Liver (tissue), 9 donors: Measurements from ENCODE around the gene PLCL1. TPM values are rescaled to one million over a fixed set of nuclear protein-coding genes. Genes with fewer than 3 reads are reported as not detected.

Source experiments
- DNase-seq: peaks from one replicate; pipeline ENCODE4 v3.0.0-alpha.2; 2017; ENCODE audit warnings: low spot score
- H3K27ac ChIP-seq, 2 donors: one replicate each; pipeline ENCODE4 v1.7.0; 2013; ENCODE audit warnings: inconsistent platforms in 2 of 2, low read length in 2 of 2, control low read depth in 1 of 2, low read depth in 1 of 2, mild to moderate bottlenecking in 1 of 2
- H3K27me3 ChIP-seq, 4 donors: one replicate each; pipeline versions ENCODE4 v1.6.1 to v1.7.0; 2013; ENCODE audit warnings: low read length in 3 of 4, inconsistent platforms in 1 of 4, mild to moderate bottlenecking in 1 of 4, moderate library complexity in 1 of 4; ENCODE audit not compliant: control insufficient read depth in 4 of 4, insufficient read depth in 4 of 4
- H3K36me3 ChIP-seq, 4 donors: one replicate each; pipeline versions ENCODE4 v1.6.1 to v1.7.0; 2013; ENCODE audit warnings: low read length in 3 of 4, mild to moderate bottlenecking in 3 of 4, low read depth in 1 of 4, moderate library complexity in 1 of 4; ENCODE audit not compliant: control insufficient read depth in 4 of 4, insufficient read depth in 3 of 4
- H3K4me1 ChIP-seq, 4 donors: one replicate each; pipeline versions ENCODE4 v1.6.1 to v1.7.0; 2013; ENCODE audit warnings: low read length in 3 of 4, mild to moderate bottlenecking in 3 of 4, moderate library complexity in 1 of 4; ENCODE audit not compliant: control insufficient read depth in 4 of 4, insufficient read depth in 4 of 4
- H3K4me3 ChIP-seq, 3 donors: one replicate each; pipeline versions ENCODE4 v1.6.1 to v1.7.0; 2013; ENCODE audit warnings: low read length in 3 of 3, control low read depth in 1 of 3, low read depth in 1 of 3, mild to moderate bottlenecking in 1 of 3
- H3K9ac ChIP-seq, 2 donors: one replicate each; pipeline ENCODE4 v1.7.0; 2013; ENCODE audit warnings: low read length in 2 of 2, mild to moderate bottlenecking in 2 of 2, moderate library complexity in 2 of 2, control low read depth in 1 of 2, low read depth in 1 of 2
- H3K9me3 ChIP-seq, 4 donors: one replicate each; pipeline versions ENCODE4 v1.6.1 to v1.7.0; 2013; ENCODE audit warnings: low read length in 3 of 4; ENCODE audit not compliant: control insufficient read depth in 4 of 4
- ATF3 ChIP-seq: IDR thresholded peaks from 2 replicates; pipeline ENCODE4 v1.6.1; 2016; ENCODE audit warnings: antibody characterized with exemption
- CTCF ChIP-seq: fragments of 150-350 bp; IDR thresholded peaks from 2 replicates; pipeline ENCODE4 v1.5.1; 2017; ENCODE audit warnings: improper control_type of control experiment, low read depth, low read length; ENCODE audit not compliant: missing input control
- EGR1 ChIP-seq, 2 donors: IDR thresholded peaks; 2 replicates each; pipeline ENCODE4 v1.6.1; 2016 to 2018; ENCODE audit warnings: antibody characterized with exemption in 2 of 2, low read depth in 2 of 2
- FOXA1 ChIP-seq: IDR thresholded peaks from 2 replicates; pipeline ENCODE4 v1.6.1; 2016; ENCODE audit warnings: antibody characterized with exemption
- FOXA2 ChIP-seq: IDR thresholded peaks from 2 replicates; pipeline ENCODE4 v1.6.1; 2016; ENCODE audit warnings: antibody characterized with exemption
- GABPA ChIP-seq, 2 donors: IDR thresholded peaks in 1 of 2; conservative IDR thresholded peaks in 1 of 2; 2 replicates each; pipeline ENCODE4 v1.6.1; 2016; ENCODE audit warnings: antibody characterized with exemption in 2 of 2, mild to moderate bottlenecking in 1 of 2, moderate library complexity in 1 of 2
- HNF4A ChIP-seq, 2 donors: conservative IDR thresholded peaks; 2 replicates each; pipeline ENCODE4 v1.6.1; 2016; ENCODE audit warnings: antibody characterized with exemption in 2 of 2, mild to moderate bottlenecking in 2 of 2
- HNF4G ChIP-seq: IDR thresholded peaks from 2 replicates; pipeline ENCODE4 v1.6.1; 2016; ENCODE audit warnings: antibody characterized with exemption
- JUND ChIP-seq, 2 donors: IDR thresholded peaks; 2 replicates each; pipeline ENCODE4 v1.6.1; 2016; ENCODE audit warnings: antibody characterized with exemption in 2 of 2
- MAX ChIP-seq: IDR thresholded peaks from 2 replicates; pipeline ENCODE4 v1.6.1; 2016; ENCODE audit warnings: antibody characterized with exemption
- NR2F2 ChIP-seq: IDR thresholded peaks from 2 replicates; pipeline ENCODE4 v1.6.1; 2016; ENCODE audit warnings: antibody characterized with exemption
- REST ChIP-seq: IDR thresholded peaks from 2 replicates; pipeline ENCODE4 v1.6.1; 2016; ENCODE audit warnings: antibody characterized with exemption, mild to moderate bottlenecking
- RXRA ChIP-seq, 2 donors: IDR thresholded peaks; 2 replicates each; pipeline ENCODE4 v1.6.1; 2017 to 2018; ENCODE audit warnings: antibody characterized with exemption in 2 of 2, mild to moderate bottlenecking in 1 of 2
- SP1 ChIP-seq: IDR thresholded peaks from 2 replicates; pipeline ENCODE4 v1.6.1; 2018; ENCODE audit warnings: antibody characterized with exemption, mild to moderate bottlenecking
- TAF1 ChIP-seq: conservative IDR thresholded peaks from 2 replicates; pipeline ENCODE4 v1.6.1; 2016; ENCODE audit warnings: antibody characterized with exemption, mild to moderate bottlenecking
- YY1 ChIP-seq: IDR thresholded peaks from 2 replicates; pipeline ENCODE4 v1.6.1; 2016; ENCODE audit warnings: antibody characterized with exemption, mild to moderate bottlenecking
- WGBS: extraction: QIAGEN DNeasy Blood & Tissue Kit; methylation state at CpG from one replicate; pipeline ENCODE4 v1.1.7; 2013; 5-methylcytosine and 5-hydroxymethylcytosine counted together
- polyA plus RNA-seq, 2 donors: library from polyadenylated mRNA; stranded (reverse) in 1 of 2; unstranded in 1 of 2; fragments of 200-250 nt in 1 of 2; fragments of >200 nt in 1 of 2; fragmentation: Nextera tagmentation in 1 of 2; extraction: Ambion mirVana in 1 of 2; gene quantifications; one replicate each; pipeline versions ENCODE4 v1.2.1 to v1.2.3, GENCODE V29; 2013 to 2015
- total RNA-seq, 2 donors: library from RNA; depleted of rRNA; stranded (reverse); fragments of >200 nt; gene quantifications; one replicate each; pipeline ENCODE4 v1.2.3, GENCODE V29; 2014
- donor health status: healthy.
- donor health status: healthy.
- donor health status: healthy.
- donor health status: healthy.
- donor health status: healthy.

The PLCL1 gene
- total and polyA plus RNA-seq, 4 donors = 0.08 to 0.59 (median 0.31) TPM

- 78% methylated on average over 2 of the region's 2 CpGs for WGBS
- DNase-seq = no peak
- H3K4me3 ChIP-seq = no peak overlapping the region
- no peaks in the 10 kb centered on the region for H3K27me3 ChIP-seq
- no peak overlapping the region for H3K27ac ChIP-seq
- H3K9ac ChIP-seq = no peak overlapping the region
- no peaks in the 10 kb centered on the region for H3K9me3 ChIP-seq
- no peak for TF ChIP-seq FOXA1
- TF ChIP-seq REST = no peak
- no peaks in the 10 kb centered on the region for H3K36me3 ChIP-seq
- no peaks in the 10 kb centered on the region for H3K4me1 ChIP-seq
Observed at GRCh38 chr2:197996583-197996982, 192.2 kb downstream of the PLCL1 start.

- Histone ChIP-seq H3K9me3 (no peaks in the 10 kb centered on the region), H3K27ac (no peak overlapping the region), H3K4me1 (no peaks in the 10 kb centered on the region), H3K36me3 (no peaks in the 10 kb centered on the region), H3K9ac (no peak overlapping the region), H3K27me3 (no peaks in the 10 kb centered on the region), H3K4me3 (no peak overlapping the region)
- DNase-seq = no peak
- 87% methylated on average over 7 of the region's 7 CpGs for WGBS
- TF ChIP-seq RXRA (IDR thresholded peaks at IDR 0.05) (no peak), CTCF (no peak), EGR1 (IDR thresholded peaks at IDR 0.05; ENCODE audit: low read depth in 2 of 2) (no peak), NR2F2 (no peak), GABPA (IDR thresholded peaks at IDR 0.05 in 1 of 2, conservative IDR thresholded peaks at IDR 0.05 in 1 of 2) (no peak), HNF4A (conservative IDR thresholded peaks at IDR 0.05) (no peak), FOXA2 (no peak), YY1 (no peak), ATF3 (no peak), REST (no peak), JUND (IDR thresholded peaks at IDR 0.05) (no peak), SP1 (no peak), TAF1 (no peak), HNF4G (no peak), MAX (no peak), FOXA1 (no peak)
Observed at GRCh38 chr2:197997083-197997541, 192.7 kb downstream of the PLCL1 start.
